ENCODE data around the gene SPEF2.

- TF ChIP-seq POLR2AphosphoS5 (IDR thresholded peaks at IDR 0.05; ENCODE audit: low read depth) (no peak), REST (IDR thresholded peaks at IDR 0.05; ENCODE audit: insufficient replicate concordance, low read depth) (no peak)
Measured at GRCh38 chr5:35640623-35641022, 23.0 kb downstream of the SPEF2 start.

All from HL-60 (cell line).